HG03280 (cell line): ENCODE results near the gene HECTD1.
A peak's percentile ranks its signal among the peaks of the same experiment; 100 is the strongest.
"Not testable (repeated sequence)": the region's sequence is repeated elsewhere in the genome, so short reads cannot be mapped to it uniquely, and the experiment has no call there.

ENCODE experiments used
- ATAC-seq: cut with Tn5 transposase; IDR thresholded peaks from one replicate; pipeline ENCODE4 v1.9.1; 2021; ENCODE audit warnings: mild to moderate bottlenecking, moderate library complexity; ENCODE audit not compliant: unreplicated experiment

The HECTD1 gene

DNA sequence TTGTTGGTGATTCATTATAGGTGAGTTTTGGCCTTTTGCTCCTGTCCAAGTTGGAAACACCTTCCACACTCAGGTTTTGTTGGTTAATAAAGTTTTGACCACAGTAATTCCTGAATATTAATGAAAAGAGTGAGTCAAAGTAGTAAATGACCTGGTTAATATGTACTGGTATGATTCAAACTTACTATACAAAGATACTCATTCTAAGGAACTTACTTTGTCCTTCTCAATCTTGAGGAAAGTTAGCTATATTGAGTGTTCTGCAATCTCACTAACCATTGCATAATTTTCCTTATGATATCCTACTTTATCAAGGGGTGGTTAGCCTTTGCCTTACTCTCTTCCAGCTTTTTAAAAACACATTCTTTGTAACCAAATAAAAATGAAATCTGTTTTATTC is 20.9 kb upstream of the HECTD1 start:
- ATAC-seq, result no peak

DNA sequence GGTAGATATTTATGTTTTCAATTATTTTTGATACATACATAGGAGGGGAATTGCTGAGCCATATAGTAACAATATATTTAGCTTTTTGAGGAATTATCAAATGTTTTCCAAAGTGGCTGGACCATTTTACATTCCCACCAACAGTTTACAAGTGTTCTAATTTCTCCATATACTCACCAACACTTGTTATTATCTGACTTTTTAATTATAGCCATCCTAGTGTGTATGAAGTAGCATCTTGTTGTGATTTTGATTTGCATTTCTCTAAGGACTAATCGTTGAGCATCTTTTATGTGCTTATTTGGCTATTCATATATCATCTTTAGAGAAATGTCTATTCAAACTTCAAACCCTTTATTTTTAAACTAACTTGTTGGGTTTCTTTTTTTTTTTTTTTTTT is 17.2 kb upstream of the HECTD1 start:
- no peak for ATAC-seq

DNA sequence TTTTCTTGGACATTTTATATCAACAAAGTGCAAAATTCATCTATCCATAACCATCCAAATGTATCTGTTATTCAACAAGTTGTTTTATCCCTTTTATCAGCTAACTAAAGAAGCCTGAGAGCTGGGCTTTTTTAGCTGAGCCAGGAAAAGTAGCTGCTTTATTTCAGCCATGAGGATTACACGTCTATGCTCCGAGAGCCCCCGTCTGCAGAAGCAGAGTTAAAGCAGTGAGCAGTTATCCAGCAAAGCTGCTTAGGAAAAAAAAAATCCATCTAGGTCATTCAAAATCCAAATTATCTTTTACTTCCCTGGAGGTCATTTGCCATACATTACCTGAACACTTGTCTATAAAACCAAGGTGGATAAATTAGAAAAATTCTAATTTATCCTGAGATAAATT is 15.7 kb upstream of the HECTD1 start:
- no peak for ATAC-seq

DNA sequence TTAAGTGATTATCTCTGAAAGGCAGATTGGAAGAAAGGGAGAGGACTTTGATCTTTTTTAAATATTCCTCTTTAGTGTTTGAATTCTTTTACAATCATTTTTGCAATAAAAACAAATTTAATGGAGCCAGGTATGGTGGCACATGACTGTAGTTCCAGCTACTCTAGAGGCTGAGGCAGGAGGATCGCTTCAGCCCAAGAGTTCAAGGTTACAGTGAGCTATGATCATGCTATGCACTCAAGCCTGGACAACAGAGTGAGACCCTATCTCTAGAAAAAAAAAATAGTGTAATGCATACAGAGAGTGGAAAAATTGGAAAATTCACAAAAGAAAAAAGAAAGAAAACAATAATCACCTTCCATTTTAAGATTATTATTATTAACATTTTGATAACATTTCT is 15.2 kb upstream of the HECTD1 start:
- ATAC-seq, result no peak

DNA sequence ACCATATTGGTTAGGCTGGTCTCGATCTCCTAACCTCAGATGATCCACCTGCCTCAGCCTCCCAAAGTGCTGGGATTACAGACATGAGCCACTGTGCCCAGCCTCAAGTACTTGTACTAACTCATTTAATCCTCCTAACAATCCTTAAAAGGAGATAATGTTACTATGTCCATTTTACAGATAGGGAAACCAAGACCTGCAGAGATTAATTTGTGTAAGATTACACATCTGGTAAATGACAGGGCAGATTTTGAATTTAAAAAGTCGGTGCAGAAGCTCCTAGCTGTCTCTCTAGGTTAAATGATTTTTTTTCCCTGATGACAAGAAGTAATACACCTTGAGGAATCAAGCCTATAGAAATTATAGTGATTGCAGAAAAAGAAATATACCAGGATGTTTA is 13.7 kb upstream of the HECTD1 start:
- ATAC-seq, result no peak

DNA sequence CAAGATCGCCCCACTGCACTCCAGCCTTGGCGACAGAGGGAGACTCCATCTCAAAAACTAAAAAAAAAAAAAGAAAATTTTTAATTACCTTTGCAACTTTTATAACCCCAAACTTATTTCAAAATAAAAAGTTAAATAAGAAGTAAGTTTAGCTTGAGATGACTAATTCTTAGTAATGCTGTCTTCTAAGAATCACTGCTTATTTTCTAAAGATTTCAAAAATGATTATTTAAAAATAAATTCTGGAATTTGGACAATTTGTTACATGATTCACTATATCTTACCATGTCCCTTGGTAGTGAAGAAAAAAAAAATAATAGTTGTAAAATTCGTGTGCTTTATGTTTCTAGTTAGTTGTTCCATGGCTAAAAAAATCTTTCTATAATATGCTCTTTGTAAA is 11.6 kb upstream of the HECTD1 start:
- no peak for ATAC-seq

DNA sequence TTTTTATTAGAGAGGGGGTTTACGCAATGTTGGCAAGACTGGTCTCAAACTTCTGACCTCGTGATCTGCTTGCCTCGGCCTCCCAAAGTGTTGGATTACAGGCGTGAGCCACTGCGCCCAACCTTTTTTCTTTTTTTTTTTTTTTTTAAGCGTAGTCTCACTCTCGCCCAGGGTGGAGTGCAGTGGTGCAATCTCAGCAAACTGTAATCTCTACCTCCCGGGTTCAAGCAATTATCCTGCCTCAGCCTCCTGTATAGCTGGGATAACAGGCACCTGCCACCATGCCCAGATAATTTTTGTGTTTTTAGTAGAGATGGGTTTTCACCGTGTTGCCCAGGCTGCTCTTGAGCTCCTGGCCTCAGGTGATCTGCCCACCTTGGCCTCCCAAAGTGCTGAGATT is 8.8 kb upstream of the HECTD1 start:
- ATAC-seq, result no peak

DNA sequence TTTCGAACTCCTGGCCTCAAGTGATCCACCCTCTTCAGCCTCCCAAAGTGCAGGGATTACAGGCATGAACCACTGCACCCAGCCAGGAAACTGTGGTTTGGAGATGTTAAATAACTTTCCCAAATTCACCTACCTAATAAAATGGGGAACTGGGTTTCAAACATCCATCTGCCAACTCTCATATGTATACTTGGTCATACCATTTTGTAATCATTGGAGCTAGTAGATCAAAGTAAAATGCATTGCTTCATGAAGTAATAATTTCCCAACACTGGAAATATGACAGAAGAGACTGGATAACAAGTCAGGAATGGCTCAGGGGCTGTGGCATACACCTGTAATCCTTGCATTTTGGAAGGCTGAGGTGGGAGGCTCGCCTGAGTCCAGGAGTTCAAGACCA is 5.3 kb upstream of the HECTD1 start:
- ATAC-seq, result no peak

DNA sequence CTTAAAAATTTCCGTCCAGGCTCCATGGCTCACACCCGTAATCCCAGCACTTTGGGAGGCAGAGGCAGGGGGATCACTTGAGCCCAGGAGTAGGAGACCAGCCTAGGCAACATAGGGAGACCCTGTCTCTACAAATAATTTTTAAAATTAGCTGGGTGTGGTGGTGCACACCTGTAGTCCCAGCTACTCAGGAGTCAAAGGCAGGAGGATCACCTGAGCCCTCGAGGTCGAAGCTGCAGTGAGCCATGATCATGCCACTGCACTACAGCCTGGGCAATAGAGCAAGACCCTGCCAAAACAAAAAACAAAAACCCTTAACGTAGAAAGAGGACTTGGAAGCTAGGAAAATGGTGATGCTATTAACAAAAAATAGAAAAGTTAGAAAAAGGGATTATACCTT is 2.0 kb upstream of the HECTD1 start:
- no peak for ATAC-seq

DNA sequence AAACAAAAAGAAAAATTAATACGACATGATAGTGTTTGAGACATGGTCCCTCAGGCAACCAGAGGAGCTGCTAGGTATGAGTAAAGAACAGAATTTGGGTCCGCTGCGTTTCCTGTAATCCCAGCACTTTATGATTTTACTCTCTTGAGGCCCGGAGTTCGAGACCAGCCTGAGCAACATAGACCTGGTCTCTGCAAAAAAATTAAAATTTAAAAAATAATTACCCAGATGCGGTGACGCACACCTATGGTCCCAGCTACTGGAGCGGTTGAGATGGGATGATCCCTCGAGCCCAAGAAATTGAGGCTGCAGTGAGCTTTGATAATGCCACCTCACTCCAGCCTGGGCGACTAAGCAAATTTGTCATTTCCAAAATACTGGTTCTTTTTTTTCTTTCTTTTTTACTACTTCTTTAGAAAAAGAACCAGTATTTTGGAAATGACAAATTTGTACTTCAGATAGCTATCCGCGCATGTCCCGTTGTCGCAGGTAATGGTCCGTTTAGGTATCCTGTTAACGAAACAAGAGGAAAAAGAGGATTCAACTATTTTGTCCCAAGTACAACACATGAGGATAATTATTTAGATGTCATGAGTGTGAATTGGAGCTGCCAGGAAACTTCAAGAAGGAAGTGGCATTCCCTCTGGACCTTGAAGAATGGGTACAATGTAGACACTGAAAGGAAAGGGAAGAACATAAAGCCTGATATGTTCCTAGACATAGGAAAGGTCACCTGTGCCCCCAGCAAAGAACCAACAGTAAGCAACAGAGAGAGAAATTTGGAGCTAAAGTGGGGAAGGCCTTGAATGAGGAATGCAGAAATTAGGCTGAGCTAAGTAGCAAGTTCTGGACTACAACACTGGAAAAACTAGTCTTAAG is 1.2 kb upstream of the HECTD1 start:
- ATAC-seq, result no peak

DNA sequence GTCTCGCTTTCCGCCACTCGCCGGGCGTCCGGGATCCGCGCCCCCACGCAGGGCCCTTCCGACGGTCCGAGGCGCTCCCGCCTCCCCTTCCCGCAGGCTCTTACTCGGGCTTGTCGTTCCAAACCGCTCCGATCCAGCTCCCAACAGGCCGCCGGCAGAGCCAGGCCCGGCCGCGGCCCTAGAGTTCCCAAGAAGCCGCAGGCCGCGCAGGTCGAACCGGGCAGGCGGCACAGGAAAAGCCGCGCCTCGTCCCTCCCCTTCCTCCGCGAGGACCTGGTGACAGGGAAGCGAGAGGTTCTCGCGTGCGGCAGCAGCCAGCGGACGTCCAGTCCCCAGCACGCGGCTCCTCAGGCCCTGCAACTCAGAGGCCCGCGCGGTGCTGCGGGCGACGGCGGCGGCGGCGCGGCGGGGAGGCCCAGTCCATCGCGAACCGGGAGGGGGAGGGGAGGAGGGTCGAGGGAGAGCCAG is 272 bp downstream of the HECTD1 start:
- ATAC-seq, result no peak

DNA sequence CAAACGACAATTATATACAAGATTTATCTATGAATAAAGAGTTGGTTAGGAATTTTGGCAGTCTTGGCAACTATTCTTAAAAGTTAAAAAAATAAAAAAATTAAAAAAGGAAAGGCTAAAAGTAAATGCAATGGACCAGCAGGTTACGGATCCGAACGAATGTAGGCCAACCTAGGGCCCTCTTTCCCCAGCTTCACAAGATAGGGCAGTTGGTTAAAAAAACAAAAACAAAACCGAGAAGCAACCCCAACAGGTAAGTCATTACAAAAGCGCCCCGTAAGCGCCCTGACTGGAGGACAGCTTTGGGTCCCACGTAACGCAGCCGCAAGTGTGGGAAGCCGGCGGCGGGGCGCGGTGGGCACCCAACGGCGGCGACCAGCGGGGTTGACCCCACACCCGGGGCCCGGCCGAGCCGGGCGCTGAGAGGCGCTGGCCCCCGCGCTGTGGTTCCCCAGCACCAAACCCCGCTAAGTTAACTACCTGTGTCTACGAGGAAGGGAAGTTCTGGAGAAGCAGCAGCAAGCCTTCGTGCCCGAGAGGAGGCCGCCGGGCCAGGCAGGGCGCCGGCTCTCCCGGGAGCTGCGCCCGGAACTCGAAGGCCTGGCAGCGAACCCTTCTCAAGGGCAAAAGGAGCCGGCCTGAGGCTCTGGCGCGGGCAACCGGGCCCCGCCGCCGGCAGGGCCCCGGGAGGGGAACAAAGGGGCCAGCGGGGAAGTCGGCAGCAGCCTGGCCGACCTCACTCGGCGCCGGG is 882 bp downstream of the HECTD1 start:
- ATAC-seq, result peak; percentile 17

DNA sequence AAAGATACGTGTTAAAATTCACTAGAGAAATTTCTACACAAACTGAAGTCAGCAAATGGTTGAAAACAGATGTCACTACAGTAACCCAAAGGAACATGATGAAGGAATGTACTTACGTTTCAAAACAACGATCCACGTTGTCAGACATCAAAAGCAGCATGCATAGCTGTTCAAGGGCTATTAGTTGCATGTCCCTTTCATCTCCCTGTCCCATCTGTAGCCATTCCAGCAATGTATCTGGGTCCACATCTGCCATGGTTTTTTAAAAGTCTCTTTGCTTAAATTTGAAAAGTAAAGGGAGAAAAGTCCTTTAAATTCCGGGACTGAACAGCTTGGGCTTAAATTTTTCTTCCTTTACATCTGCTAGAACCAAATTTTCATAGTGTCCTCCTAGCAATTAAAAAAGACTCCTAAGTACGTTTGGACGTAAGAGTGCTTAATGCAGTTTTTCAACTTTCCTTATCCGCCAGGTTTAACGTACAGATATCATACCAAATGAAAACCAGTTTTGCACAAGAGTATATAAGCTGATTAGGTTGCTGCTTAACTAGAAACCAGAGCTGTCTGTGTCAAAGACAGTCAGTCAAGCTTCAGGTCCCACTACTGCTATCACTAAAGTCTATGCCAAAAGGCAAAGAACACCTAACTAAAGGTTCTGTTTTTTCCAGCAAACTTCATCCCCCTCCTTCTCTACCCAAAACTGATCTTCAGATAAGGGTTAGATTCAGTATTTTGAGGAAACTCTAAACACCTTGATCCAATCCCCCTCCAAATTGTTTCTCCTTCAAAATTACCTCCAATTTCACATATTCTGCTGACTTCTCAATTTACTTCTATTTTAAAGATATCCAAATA is 1.7 kb downstream of the HECTD1 start:
- no peak for ATAC-seq

DNA sequence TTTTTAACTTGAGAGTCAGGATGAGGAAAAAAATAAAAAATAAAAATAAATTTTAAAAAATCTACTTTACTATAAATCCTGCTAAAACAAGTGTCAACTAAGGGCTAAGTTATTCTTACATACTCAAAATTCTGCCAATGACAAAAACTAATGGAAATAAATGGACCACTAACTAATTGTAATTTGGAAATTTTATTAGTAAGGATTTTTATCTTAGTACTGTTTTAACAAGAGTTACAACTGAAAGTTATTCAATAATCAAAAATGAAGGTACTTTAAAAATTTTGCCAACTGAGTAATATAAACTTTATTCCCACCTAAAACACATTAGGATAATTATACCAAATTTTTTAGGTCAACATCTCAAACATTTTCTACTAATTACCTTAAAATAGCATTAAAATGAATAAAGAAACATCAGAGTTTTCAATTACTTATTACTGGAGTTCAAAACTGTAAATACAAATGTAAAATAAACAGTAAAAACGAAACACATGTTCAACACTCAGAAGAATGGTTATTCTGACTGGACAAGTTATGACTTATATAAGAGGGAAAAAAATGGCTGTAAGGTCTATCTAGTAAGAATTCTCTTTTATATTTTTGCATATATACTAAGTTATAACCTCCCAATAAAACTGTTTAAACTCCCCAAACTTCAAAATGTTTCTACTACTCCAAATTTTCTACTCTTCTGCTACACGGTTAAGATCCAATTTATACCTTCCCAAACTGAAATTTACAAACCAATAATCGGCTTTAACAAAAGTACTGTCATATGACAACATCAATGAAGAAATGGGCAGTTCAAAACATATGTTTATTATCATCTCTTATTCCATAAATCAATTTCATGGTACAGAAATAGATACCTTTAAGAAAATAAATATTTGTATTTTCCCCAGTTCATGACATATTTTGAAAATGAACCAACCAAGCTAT is 2.7 kb downstream of the HECTD1 start:
- ATAC-seq, result no peak

DNA sequence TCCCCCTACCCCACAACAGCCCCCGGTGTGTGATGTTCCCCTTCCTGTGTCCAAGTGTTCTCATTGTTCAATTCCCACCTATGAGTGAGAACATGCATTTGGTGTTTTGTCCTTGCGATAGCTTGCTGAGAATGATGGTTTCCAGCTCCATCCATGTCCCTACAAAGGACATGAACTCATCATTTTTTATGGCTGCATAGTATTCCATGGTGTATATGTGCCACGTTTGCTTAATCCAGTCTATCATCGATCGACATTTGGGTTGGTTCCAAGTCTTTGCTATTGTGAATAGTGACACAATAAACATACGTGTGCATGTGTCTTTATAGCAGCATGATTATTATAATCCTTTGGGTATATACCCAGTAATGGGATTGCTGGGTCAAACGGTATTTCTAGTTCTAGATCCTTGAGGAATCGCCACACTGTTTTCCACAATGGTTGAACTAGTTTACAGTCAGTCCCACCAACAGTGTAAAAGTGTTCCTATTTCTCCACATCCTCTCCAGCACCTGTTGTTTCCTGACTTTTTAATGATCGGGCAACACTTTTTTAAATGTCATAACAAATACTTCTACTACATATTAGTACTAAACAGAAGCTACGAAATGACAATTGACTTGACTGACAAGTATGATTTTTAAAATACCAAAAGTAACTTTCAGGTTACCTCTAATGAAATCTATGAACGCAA is 3.5 kb downstream of the HECTD1 start:
- ATAC-seq, result not testable (repeated sequence)

DNA sequence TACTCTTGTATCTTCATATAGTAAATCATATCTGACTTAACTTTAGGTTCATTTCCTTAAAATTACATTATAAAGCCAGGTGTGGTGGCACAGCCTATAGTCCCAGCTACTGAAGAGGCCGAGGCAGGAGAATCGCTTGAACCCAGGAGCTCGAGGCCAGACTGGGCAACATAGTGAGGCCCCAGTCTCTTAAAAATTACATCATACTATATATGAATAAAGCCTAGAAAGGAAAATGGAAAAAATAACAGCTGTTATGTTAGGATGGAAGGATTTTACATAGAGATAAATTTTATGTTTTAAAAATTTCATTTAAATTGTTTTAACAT is 4.2 kb downstream of the HECTD1 start:
- ATAC-seq, result no peak

DNA sequence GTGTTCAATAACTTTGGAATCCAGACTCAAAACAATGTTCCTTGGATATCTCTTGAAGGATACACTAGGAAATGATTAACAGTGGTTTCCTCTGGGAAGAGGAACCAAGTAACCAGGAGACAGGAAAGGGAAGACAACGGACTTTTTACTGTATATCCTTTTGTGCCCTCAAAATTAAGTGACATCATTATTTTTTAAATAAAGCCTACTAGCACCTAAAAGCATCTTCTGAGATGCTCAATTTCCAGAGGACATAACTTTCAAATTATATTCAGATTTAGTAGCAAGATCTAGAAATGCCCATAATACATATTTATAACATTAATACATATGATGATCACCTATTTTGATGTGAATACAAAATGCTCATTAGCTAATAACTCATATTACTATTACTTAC is 6.5 kb downstream of the HECTD1 start:
- ATAC-seq, result no peak

DNA sequence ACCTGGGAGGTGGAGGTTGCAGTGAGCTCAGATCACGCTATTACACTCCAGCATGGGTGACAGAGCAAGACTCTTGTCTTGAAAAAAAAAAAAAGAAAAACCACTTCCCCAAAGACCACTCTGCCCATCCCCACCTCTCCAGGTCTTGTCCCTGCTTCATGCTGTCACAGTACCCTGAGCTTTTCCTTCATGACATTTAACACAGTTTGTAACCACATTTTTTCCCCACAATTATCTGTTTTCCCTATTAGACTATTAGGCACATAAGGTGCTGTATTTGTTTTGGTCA is 6.9 kb downstream of the HECTD1 start:
- ATAC-seq, result no peak

DNA sequence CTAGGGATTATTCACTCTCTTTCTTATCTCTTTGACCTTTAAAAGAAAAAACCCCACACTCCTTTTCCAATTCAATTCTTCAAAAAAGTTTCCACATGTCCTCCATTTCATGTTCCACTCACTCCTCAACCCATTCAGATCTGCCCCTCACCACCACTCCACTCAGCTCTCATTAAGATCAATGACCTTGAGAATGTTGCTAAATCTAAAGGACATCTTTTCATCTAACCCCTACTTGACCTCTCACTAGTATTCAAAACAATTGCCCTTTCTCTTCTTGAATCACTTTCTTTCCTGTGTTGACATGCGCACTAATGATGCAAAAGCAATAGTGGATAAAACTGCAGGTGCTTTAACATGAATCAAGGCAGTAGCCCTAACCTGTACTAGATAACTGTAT is 9.9 kb downstream of the HECTD1 start:
- ATAC-seq, result no peak
